CD4-positive, alpha-beta T cell treated with Interleukin-4 for 4 hours (primary cell): ENCODE results near the gene TUBGCP4.
A peak's percentile ranks its signal among the peaks of the same experiment; 100 is the strongest.

Experiments
- DNase-seq: peaks from one replicate; pipeline ENCODE4 v3.0.0-alpha.2; 2020

The TUBGCP4 gene

DNA sequence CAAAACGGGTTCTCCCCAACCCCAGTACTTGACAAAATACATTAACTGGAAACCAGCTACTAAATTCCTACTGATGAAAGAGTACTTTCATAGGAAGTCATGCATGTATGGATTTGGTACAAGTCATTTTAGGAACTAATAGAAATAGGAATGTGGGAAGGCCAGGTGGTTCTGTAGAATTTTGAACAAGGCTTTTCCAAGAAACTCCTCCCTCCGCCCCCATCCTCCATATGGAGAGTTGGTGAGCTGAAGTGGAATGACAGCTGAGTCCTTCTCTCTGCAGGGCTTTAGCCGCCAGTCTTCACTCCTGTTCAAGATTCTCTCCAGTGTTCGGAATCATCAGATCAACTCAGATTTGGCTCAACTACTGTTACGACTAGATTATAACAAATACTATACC, 33.2 kb downstream of the TUBGCP4 start:
- DNase-seq: no peak

DNA sequence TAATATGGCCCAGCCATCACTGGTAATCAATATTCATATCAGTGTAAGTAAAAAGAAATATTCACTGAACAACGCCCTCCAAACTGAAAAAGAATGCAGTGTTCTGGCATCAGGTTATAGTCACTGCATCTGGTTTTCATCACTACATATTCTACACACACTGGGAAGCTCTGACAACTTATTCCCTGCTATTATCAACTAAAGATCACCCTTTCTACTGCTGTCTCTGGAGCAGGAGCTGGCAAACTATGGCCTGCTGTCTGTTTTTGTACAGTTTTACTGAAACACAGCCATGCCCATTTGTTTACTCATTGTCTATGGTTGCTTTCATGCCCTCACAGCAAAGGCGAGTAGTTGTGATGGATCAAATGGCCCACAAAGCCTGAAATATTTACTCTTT, 35.3 kb downstream of the TUBGCP4 start:
- no peak for DNase-seq

DNA sequence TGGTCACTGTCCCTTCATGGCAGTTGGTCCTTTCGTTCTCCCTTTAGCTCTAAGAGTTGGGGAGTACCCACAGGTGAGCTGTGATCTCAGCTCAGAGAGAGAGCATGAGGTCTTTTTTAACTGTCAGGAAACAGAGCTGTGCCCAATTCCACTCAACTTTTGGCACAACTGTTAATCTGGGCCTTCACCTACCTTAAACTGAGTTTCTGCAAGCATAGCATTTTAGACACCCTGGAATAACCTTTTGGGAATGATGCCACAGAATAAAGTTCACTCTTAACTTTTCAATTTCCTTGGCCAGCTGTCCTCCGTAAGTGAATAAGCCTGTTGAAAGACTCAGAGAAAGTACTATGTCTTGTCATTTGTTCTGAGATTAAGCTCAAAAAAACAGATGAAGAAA, 35.9 kb downstream of the TUBGCP4 start:
- DNase-seq: no peak

DNA sequence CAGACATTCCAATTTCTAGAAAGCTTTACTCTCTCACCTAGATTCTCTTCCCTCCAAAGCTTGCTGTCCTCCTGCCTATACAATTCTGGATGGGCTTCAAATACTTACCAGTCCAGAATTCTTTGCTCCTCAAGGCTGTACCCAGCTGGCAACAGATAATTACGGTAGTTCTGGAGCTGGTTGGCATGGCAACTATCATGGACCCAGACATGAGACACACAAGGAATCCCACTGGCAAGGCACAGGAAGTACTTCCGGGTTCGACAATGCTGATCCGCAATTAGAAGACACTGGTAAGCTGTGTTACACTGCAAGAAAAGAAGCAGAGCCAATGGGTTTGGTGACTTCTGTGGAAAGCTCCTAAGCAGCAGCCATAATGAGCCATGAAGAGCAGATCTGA, 37.9 kb downstream of the TUBGCP4 start:
- no peak for DNase-seq

DNA sequence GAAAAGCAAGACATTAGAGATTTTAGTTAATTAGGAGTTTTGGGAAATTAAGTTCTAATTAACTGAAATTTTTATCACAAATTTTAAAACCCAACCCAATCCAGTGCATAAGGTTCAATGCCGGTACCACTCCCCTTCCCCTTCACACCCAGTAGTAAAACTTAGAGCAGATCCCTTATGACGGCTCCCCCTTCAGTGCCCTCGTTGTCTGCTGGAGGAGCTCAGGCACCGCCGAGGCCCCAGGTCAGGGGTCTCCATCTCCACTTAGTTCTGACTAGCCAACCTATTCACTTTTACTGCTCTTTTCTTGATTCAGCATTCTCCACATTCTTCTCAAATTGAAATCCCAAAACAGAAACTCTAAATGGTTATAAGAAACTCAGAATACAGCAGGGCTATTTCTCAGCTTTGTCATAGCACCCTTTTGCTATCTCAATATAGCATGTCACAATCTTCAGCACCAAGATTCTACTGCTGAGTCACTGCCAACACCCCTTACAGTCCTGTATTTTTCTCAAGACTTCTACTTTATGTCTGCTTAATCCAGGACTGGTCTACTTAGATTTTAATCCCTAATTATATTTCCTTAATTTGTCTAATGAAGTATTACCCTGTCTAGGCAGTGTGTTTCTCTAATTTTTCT, 39.8 kb downstream of the TUBGCP4 start:
- DNase-seq: no peak

DNA sequence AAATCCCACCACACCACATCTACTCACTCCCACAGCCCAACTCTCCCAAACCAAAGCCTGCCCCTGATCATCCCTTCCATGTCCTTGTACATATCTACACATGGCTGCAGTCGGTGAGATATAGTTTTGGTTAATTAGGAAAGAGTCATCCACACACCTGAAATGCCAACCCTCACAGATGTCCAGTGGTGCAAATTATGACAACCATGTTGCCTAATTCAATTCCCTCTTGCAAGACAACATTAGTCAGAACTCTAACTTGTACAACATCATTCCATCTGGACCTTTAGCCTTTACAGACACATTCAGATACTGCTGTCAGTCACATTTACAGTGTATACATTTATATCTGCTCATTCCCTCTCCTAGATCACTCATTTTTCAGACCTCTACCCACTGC, 41.2 kb downstream of the TUBGCP4 start:
- DNase-seq: no peak

DNA sequence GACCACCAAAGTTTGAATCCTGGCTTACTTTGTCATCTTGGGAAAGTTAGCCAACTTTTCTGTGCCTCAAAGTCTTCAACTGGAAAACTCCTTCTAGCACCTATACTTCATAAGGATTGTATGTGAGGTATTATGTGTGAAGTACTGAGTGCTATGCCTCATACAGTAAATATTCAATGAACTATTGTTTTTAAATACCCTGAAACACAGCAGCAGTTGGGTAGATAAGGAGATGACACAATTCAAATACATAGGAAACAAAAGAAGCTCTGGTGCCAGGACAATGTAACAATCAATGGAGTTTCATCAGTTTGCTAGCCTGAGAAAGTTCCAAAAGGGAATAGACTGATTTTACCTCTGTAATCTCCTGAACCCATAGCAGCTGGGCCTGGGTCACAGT, 43.3 kb downstream of the TUBGCP4 start:
- no peak for DNase-seq

DNA sequence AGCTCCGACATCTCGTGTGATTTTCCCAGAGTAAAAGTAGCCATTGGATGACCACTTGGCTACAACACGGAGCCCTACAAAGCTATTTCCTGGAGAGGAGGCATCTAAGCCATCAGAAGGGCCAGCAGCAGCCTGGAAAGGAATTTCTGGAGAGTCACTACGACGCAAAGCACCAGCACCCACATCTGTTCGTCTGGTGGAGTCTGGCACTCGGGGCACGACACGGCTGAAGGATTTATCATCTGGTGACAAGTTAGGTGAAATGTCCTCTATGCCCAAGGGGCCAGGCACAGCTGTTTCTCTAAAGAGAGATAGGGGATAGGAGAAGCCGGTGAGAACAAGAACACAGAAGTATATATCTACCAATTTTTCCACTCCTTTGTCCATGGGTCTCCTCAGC, 49.5 kb downstream of the TUBGCP4 start:
- no peak for DNase-seq

DNA sequence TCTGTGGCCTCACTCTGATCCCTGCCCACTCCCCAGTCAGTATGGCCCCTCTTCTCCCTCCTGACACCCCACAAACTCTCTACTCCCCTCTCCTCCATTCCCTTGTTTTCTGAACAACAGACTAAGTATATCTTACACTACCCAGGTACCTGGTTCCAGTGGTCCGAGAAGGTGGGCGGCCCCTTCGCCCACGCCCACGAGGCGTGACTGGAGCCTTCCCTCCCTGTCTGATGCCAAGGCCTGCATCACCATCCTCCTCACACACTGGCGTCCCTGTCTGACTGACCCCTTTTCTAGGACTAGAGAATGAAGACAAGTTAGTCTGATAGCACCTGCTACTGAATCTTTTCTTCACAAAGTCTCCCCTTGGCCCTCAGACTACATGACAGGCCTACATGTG, 50.0 kb downstream of the TUBGCP4 start:
- no peak for DNase-seq

DNA sequence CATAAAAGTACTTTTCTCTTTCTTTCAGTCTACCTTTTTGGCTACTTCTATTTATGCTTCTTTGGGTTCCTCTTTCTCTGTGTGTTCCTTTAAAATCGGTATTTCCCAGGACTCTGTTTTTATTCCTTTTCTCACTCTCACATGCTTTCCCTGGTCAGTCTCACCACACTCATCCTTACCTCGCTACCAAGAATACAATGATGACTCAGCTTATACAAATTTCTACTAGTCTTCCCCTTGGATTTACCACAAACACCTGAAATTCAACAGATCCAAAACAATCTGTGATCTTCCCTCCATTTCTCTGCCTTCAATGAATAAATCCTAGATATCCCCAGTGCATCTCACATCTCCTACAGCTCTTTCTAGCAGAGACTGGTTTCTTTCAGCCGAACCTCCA, 52.9 kb downstream of the TUBGCP4 start:
- DNase-seq: no peak

DNA sequence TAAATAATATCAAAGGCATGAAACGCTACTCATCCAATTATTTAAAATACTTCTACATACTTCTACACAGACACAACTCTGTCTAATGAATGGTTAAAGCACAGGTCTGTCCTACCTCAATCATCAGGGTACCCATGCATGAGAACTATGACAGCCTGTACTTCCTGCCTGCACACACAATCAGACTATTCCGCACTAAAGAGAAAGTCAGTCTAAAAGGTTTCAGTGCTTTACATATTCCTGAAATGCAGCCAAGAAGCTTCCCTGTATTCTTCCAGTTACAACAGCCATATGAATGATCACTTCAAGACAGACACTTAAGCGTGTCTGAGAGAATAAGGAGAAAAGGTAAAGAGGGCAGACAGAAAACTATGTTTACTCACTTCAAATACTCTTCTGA, 58.8 kb downstream of the TUBGCP4 start:
- DNase-seq: no peak

DNA sequence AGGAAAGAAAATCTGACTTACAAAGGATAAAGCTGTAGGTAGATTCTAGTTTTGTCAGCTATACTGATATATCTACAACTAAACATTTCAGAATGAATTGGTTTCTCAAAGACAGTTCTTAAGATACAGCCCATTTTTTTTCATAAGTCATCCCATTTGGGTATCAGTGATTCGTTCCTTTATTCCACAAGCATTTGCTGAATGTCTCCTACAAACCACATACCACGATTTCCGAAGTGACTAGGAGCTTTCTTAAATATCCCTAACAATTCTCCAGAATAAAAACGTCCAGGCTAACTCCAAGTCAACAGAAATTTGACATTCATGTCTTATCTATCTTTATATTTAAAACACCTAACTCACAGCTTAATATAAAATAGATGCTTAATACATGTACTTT, 62.3 kb downstream of the TUBGCP4 start:
- DNase-seq: no peak

DNA sequence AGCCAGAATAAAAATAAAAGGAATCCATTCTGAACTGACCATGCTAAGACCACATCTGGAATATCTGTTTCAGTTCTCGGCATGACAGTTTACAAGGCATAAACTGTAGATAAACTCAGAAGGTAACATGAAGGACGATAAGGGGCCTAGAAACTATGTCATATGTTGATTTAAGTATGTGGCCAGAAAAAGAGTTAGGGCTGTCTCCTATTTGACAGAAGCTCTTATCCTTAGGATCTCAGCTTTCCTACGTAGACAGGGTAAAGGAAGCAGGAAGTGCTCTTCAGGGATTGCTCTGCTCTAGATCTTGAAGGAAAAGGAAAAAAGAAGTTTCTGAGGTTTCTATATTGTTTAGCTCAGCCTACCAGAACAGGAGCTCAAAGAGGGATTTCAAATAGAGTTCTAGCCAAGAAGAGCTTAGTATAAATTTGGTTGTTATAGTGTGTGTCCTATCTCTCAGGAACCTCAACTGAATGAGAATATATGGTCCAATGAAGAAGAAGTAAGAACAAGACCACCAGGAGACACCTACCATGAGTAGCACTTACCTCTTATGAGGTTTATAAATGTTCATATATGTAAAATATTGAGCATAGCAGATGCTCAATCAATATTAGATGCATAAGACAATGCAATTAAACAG, 62.9 kb downstream of the TUBGCP4 start:
- DNase-seq: no peak

DNA sequence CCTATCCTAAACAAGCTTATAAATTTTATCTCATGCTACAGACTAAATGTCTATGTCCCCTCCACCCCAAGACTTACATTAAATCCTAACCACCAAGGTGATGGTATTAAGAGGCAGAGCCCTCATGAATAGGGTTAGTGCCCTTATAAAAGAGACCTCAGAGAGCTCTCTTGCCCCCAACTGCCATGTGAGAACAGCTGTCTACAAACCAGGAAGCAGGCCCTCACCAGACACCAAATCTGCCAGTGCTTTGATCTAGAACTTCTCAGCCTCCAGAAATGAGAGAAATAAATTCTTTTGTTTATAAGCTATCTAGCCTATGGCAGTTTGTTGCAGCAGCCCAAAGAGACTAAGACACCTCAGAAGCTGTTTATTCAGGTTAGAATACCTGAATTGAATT, 63.5 kb downstream of the TUBGCP4 start:
- no peak for DNase-seq

DNA sequence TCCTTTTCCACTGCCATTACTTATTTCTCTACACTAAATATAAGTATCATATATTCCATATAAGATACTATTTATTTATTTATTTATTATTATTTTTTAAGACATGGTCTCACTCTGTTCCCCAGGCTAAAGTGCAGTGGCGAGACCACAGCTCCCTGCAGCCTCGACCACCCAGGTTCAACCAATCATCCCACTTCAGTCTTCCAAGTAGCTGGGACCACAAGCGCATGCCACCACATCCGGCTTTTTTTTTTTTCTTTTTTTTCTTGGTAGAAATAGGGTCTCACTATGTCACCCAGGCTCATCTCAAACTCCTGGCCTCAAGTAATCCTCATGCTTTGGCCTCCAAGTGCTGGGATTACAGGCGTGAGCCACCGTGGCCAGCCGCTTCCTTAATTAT, 65.5 kb downstream of the TUBGCP4 start:
- DNase-seq: no peak

DNA sequence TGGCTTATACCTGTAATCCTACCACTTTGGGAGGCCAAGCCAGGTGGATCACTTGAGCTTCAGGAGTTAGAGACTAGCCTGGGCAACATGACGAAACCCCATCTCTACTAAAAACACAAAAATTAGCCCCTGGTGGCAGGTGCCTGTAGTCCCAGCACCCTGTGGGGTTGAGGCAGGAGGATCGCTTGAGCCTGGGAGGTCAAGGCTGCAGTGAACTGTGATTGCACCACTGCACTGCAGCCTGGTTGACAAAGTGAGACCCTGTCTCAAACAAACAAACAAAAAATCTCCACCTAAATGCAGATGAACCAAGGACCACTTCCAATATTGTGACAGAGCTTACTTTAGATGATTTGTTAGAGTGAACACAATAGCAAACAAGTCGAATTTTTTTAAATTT, 68.4 kb downstream of the TUBGCP4 start:
- no peak for DNase-seq

DNA sequence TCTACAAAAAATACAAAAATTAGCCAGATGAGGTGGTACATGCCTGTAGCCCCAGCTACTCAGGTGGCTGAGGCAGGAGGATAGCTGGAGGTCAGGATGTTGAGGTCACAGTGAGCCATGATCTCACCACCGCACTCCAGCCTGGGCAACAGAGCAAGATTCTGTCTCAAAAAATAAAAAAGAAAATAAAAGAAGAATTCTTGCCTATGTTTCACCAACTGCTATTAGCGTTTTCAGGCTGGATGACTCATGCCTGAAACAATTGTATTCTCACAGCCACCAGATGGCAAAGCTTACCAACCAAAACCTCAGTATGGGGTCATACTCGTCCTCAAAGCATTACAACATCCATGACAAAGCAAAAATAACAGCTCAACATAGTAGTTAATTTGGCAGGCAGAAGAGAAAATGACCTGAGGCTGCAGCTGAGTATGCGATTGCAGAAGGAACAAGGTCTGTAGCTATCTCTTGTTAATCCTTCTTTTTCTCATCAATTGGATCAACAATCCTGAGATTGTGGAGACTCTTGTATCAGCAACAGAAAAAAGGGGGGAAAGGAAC, 69.9 kb downstream of the TUBGCP4 start:
- peak; percentile 43 for DNase-seq

DNA sequence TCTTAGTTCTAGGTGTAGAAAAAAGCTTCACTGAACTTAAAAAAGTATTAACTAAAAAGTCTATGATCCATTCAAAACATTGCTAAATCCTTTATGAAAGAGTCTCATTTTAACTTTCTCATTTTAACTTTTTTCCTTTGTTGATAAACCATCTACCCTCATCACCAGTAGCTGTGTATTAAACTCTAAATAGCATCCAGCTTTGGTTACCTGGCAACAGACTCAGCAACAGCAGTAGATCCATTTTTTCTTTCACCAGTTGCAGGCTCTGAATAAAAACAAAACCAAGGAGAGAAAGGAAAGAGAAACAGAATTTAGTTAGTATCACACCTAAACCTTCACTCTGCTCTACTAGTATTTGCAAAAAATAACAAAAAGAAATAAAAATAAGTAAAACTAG, 70.4 kb downstream of the TUBGCP4 start:
- DNase-seq: no peak

DNA sequence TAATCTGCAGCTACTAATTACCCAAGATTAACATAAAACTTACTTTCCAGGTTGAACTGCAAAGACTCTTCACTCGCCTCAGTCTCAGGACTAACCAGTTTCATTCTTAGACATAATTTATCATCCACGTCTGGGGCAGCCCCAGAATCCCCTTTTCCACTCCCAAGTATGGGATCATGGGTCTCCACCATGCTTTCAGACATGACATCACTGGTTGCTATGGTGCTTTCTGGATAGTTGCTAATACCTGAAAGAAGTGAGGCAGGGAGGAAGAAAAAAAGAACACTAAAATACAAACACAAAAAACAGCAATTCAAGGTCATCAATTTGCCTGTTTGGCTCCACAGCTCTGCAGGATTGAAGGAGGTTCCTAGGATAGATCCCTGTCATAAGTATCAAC, 75.4 kb downstream of the TUBGCP4 start:
- no peak for DNase-seq

DNA sequence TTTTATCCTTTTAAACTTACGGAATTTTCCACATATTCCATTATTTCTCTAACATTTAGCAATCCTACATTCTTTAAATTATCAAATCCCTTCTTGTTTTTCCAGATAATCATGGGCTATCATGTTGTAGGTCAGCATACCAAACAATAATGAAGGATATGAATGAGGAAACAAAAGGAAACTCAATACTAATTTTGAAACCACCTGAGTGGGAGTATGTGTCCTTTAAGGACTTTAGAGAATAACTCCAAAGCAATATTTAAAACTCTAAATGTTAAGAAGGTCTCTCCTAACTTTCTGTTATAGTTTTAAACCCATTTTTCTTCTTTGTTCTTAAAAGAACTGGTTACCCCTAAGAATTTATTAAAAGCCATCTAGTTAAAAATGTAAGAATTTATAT, 79.1 kb downstream of the TUBGCP4 start:
- DNase-seq: no peak
